ENCODE results near the gene MINK1.

Gene MINK1

DNA sequence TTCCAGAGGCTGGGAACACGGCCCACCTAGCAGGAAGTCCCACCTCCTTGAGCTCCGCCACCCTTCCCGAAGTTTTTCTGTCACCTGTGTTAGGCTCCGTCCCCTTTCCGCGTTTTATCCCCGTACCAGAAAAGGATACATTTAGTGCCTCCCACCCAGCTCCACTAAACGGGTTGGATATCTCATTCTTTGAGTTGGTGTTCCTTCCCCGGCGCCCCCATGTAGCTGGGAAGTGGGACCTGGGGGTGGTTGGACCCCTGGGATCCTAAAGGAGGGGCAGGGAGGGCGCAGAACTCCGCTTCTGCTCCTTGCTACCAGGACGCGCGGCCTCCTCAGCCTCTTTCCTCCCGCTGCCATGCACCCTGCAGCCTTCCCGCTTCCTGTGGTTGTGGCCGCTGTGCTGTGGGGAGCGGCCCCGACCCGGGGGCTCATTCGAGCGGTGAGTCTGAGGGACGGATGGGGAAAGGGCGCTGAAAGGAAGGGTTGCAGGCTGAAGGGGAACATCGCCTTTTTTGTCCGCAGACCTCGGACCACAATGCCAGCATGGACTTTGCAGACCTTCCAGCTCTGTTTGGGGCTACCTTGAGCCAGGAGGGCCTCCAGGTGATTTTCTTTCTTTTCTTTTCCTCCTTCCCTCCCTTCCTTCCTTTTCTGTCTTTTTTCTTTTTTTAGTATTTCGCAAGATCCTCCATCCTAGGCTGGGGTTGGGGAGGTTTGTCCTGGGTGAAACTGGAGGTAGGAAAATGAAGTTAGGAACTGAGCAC lies 107.6 kb downstream of the MINK1 start:
- H3K4me3 ChIP-seq (ENCODE audit: low read depth, low read length), result peak overlapping the region; percentile 91
- no peak for DNase-seq (ENCODE audit: low read depth)

- no peak for DNase-seq (ENCODE audit: low read depth)
- peak overlapping the region; percentile 91 for H3K4me3 ChIP-seq (ENCODE audit: low read depth, low read length)
These were observed 108.1 kb downstream of the MINK1 start for GRCh38 chr17:4941319-4941610.

- H3K4me3 ChIP-seq (ENCODE audit: low read depth, low read length), result no peak overlapping the region
- no peak for DNase-seq (ENCODE audit: low read depth)
These were observed 109.8 kb downstream of the MINK1 start for GRCh38 chr17:4942760-4943508.

DNA sequence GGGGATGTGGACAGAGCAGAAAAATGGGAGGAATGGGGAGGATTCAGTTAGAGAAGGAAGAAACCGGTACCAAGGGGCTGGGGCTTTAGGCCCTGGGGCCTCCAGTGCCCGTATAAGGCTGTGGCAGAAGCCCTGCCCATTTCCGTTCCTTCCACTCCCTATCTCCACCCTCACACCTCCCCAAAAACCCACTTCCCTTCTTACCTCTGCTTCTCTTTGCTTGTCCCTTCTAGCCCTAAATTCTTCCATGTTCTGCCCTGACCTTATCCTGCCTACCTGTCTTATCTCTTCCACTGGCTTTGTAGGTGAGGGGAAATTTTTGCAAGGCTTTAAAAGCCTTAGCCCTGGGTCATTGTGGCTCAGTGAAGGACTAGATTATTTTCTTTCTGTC lies 111.0 kb downstream of the MINK1 start:
- H3K4me3 ChIP-seq (ENCODE audit: low read depth, low read length), result no peak overlapping the region
- DNase-seq (ENCODE audit: low read depth), result no peak

DNA sequence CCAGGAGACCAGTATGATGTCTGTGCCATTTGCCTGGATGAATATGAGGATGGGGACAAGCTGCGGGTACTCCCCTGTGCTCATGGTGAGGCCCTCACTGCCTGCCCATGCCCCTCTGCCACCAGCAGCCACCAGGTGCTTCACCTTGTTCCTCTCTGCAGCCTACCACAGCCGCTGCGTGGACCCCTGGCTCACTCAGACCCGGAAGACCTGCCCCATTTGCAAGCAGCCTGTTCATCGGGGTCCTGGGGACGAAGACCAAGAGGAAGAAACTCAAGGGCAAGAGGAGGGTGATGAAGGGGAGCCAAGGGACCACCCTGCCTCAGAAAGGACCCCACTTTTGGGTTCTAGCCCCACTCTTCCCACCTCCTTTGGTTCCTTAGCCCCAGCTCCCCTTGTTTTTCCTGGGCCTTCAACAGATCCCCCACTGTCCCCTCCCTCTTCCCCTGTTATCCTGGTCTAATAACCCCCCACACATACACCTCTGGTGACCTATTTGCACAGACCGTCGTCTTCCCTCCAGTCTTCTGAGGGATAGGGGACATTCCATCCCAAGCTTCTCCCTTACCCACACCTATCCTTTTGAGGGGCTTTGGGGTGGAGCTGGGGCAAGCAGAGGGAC lies 111.5 kb downstream of the MINK1 start:
- DNase-seq (ENCODE audit: low read depth), result no peak
- H3K4me3 ChIP-seq (ENCODE audit: low read depth, low read length), result no peak overlapping the region

DNA sequence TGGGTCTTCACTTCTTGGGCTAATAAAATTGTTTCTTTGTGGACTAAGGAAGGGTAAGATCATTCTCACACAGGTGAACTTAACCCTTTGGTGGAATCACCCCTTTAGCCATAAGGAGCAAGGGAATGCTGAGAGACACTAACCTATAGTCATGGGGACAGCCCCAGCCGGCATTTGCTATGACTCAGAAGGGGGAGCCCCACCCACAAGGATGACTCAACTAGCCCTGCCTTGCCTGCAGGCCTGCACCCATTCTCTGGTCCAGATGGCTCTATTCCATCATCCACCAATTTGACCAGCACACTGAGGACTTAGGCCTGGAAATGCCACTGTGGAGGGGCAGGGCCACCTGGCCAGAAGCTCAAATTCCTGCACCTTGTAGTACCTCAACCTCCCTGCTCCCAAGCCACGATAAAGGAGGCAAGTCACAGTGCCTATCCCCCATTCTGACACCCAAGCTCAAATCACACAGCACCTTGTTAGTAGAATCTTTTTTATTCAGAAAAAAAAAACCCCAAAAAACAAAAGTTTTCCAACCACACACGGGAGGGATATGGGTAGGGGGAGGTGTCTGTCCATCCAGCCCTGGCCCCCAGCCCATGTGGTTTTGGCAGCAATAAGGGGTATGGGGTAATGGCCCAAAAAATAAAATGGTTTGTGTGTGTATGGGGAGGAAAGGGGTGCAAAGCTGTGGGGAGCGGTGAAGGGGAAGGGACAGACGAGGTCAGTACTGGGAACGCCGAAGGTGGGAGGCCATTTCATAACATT lies 112.2 kb downstream of the MINK1 start:
- H3K4me3 ChIP-seq (ENCODE audit: low read depth, low read length), result peak overlapping the region; percentile 97

GRCh38 chr17:4945944-4946280 lies 112.8 kb downstream of the MINK1 start:
- peak overlapping the region; percentile 97 for H3K4me3 ChIP-seq (ENCODE audit: low read depth, low read length)
- DNase-seq (ENCODE audit: low read depth), result no peak

More for the DNA sequence above, 112.2 kb downstream of the MINK1 start:
- peak; percentile 66 for DNase-seq (ENCODE audit: low read depth)

DNA sequence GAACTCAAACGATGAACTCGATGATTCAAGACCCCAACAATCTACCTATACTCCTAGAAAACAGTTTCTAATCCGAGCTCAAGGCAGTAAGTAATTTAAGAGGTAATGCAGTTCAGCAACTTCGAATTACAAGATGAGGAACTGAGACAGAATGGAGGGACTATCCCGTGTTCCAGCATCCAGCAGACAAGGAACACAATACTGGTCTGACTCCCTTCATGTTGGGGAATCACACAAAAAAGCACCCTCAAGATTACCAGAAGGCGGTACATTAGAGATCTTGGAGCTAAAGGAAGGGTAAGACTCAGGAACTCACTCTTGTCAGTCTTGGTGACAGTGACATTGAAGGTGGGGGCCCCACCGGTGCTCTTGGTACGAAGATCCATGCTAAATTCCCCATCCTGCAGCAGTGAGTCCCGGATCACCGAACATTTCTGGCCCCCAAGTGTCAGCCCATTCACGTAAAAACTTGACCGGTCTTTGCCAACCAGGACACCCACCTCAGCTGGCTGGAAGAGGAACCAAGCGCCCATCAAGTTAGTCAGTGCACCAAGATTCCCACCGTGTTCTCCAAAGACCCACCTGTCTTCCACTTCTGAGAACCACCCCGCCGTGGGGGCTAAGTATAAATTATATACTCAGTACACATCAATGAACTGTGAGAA lies 113.3 kb downstream of the MINK1 start:
- H3K4me3 ChIP-seq (ENCODE audit: low read depth, low read length), result peak overlapping the region; percentile 97
- DNase-seq (ENCODE audit: low read depth), result no peak

DNA sequence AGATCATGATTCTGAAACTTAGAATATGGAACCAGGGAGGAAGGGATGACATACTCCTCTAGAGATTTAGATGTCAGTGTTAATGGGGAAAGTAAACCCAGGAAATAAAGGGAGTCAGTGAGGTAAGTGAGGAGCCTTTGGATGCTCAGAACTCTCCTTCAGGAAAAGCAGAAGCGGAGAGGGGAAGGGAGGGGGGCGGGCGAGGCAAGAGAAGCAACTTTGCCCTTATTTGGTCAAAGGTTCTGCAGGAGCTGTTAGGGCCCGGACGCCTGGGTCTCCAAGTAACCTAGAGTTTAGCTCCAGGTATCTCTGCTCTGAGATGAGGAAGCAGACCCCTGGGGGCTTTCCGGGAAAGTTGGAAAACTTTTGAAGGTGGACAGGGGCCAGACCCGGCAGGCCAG lies 113.9 kb downstream of the MINK1 start:
- peak overlapping the region; percentile 97 for H3K4me3 ChIP-seq (ENCODE audit: low read depth, low read length)
- DNase-seq (ENCODE audit: low read depth), result no peak

Measured in skeletal muscle cell (primary cell).